ENCODE measurements around the gene NTHL1. TPM values are rescaled to one million over a fixed set of nuclear protein-coding genes. Genes with fewer than 3 reads are reported as not detected.

Gene NTHL1
- total RNA-seq, 3 donors from 2014 or later = 30.5 to 43.5 (median 34.8) TPM

Other genes starting within 250 kb of the NTHL1 start
- gene HAGH, start 221.0 kb downstream of the NTHL1 start, total RNA-seq = 10 to 100 TPM; 34.4 to 45.9 (median 35.3) TPM
- gene FAHD1, start 220.6 kb downstream of the NTHL1 start, total RNA-seq = 10 to 100 TPM; 22.8 to 27.9 (median 24.0) TPM
- gene MEIOB, start 175.7 kb downstream of the NTHL1 start, total RNA-seq = under 1 TPM; 0.24 to 0.34 (median 0.28) TPM
- not detected for gene HS3ST6, start 129.4 kb downstream of the NTHL1 start, total RNA-seq
- 10 to 100 TPM; 16.8 to 19.4 (median 17.6) TPM for gene MSRB1, start 104.6 kb downstream of the NTHL1 start, total RNA-seq
- not detected for gene RPL3L, start 93.1 kb downstream of the NTHL1 start, total RNA-seq
- 100 to 1,000 TPM; 115 to 143 (median 117) TPM for gene NDUFB10, start 88.3 kb downstream of the NTHL1 start, total RNA-seq
- gene RPS2, start 83.0 kb downstream of the NTHL1 start, total RNA-seq = 1,000 to 10,000 TPM; 5,588 to 5,699 (median 5,621) TPM
- under 1 TPM in 2 of 3 donors, not detected in 1; 0.40 to 0.42 TPM for gene RNF151, start 81.0 kb downstream of the NTHL1 start, total RNA-seq
- 100 to 1,000 TPM; 146 to 159 (median 156) TPM for gene TBL3, start 75.8 kb downstream of the NTHL1 start, total RNA-seq
- gene NOXO1, start 66.4 kb downstream of the NTHL1 start, total RNA-seq = under 1 TPM in 1 of 3 donors, not detected in 2; 0.35 TPM
- 10 to 100 TPM; 34.9 to 50.0 (median 47.2) TPM for gene GFER, start 63.6 kb downstream of the NTHL1 start, total RNA-seq
- 1 to 10 TPM; 2.7 to 4.3 (median 3.5) TPM for gene SYNGR3, start 57.9 kb downstream of the NTHL1 start, total RNA-seq
- 100 to 1,000 TPM; 118 to 127 (median 126) TPM for gene ZNF598, start 38.0 kb downstream of the NTHL1 start, total RNA-seq
- 10 to 100 TPM in 2 of 3 donors, 1 to 10 TPM in 1; 9.2 to 19.0 (median 13.1) TPM for gene NPW, start 28.0 kb downstream of the NTHL1 start, total RNA-seq
- 1 to 10 TPM; 2.0 to 4.4 (median 2.0) TPM for gene NHERF2, start 20.9 kb downstream of the NTHL1 start, total RNA-seq
- gene TSC2, start 151 bp upstream of the NTHL1 start, total RNA-seq = 10 to 100 TPM; 87.6 to 98.0 (median 94.5) TPM
- 100 to 1,000 TPM; 100 to 118 (median 104) TPM for gene PKD1, start 88.1 kb upstream of the NTHL1 start, total RNA-seq
- not detected for gene RAB26, start 100.8 kb upstream of the NTHL1 start, total RNA-seq
- gene TRAF7, start 107.9 kb upstream of the NTHL1 start, total RNA-seq = 100 to 1,000 TPM in 2 of 3 donors, 10 to 100 TPM in 1; 95.6 to 110 (median 102) TPM
- 1 to 10 TPM in 1 of 3 donors, under 1 TPM in 2; 0.14 to 1.5 (median 0.34) TPM for gene CASKIN1, start 148.8 kb upstream of the NTHL1 start, total RNA-seq
- gene MLST8, start 157.6 kb upstream of the NTHL1 start, total RNA-seq = 10 to 100 TPM; 73.6 to 88.0 (median 84.8) TPM
- gene BRICD5, start 163.0 kb upstream of the NTHL1 start, total RNA-seq = 1 to 10 TPM; 6.4 to 8.2 (median 6.8) TPM
- 10 to 100 TPM; 25.8 to 27.9 (median 27.2) TPM for gene PGP, start 167.0 kb upstream of the NTHL1 start, total RNA-seq
- gene E4F1, start 175.8 kb upstream of the NTHL1 start, total RNA-seq = 10 to 100 TPM; 44.3 to 48.7 (median 45.3) TPM
- 1 to 10 TPM in 1 of 3 donors, under 1 TPM in 2; 0.52 to 1.1 (median 0.86) TPM for gene DNASE1L2, start 188.6 kb upstream of the NTHL1 start, total RNA-seq
- 10 to 100 TPM; 21.6 to 23.8 (median 22.5) TPM for gene ECI1, start 203.8 kb upstream of the NTHL1 start, total RNA-seq
- 100 to 1,000 TPM; 412 to 481 (median 413) TPM for gene RNPS1, start 220.3 kb upstream of the NTHL1 start, total RNA-seq